GM19193 (cell line): ENCODE data around the gene CHCHD5.

Experiments
- POLR2A ChIP-seq: IDR thresholded peaks from 4 replicates; pipeline ENCODE4 v1.6.1; 2011; ENCODE audit not compliant: insufficient read depth, insufficient read length; ENCODE audit errors: extremely low read depth

The CHCHD5 gene

GRCh38 chr2:112582314-112582746 is 2.1 kb upstream of the CHCHD5 start:
- no peak for TF ChIP-seq POLR2A

GRCh38 chr2:112583497-112584133 is 794 bp upstream of the CHCHD5 start:
- TF ChIP-seq POLR2A = no peak

GRCh38 chr2:112584891-112585250 is 462 bp downstream of the CHCHD5 start:
- no peak for TF ChIP-seq POLR2A

GRCh38 chr2:112585400-112585799 is 991 bp downstream of the CHCHD5 start:
- TF ChIP-seq POLR2A = no peak

DNA sequence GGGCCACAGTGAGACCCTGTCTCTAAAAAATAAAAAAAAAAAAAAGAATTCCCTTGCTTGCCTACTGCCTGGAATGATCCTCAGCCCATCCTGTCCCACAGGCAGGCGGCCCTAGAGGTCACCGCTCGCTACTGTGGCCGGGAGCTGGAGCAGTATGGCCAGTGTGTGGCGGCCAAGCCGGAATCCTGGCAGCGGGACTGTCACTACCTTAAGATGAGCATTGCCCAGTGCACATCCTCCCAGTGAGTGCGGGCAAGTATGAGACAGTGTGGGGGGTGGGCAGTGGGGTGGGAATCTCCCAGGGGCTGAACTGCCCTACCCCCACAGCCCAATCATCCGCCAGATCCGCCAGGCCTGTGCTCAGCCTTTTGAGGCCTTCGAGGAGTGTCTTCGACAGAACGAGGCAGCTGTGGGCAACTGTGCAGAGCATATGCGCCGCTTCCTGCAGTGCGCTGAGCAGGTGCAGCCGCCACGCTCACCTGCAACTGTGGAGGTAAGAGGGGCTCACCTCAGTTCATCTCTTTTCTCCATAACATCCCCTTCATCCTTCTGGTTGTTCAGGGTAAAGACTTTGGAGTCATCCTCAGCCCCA is 1.6 kb downstream of the CHCHD5 start:
- no peak for TF ChIP-seq POLR2A

- TF ChIP-seq POLR2A = no peak
Observed at GRCh38 chr2:112588611-112589045, 4.2 kb downstream of the CHCHD5 start.

GRCh38 chr2:112591413-112591812 is 7.0 kb downstream of the CHCHD5 start:
- TF ChIP-seq POLR2A = no peak

- no peak for TF ChIP-seq POLR2A
Observed at GRCh38 chr2:112593736-112594135, 9.3 kb downstream of the CHCHD5 start.

- TF ChIP-seq POLR2A = no peak
Observed at GRCh38 chr2:112597537-112598322, 13.3 kb downstream of the CHCHD5 start.

DNA sequence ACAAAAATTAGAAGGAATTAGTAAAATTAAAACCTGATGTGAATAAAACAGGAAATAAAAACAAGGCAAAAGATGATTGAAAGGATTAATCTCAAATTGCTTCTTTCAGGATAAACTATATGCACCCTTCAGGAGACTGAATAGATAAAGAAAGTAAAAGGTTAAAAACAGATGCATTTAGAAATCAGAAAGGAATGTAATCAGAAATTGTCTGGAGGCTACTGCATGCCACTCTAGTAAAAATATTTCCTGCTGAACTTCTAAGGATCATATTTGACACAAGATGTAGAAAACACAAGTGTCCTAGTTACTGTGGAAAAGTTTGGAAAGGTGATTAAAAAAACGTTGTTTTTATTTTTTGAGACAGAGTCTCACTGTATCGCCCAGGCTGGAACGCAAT is 16.2 kb downstream of the CHCHD5 start:
- no peak for TF ChIP-seq POLR2A

DNA sequence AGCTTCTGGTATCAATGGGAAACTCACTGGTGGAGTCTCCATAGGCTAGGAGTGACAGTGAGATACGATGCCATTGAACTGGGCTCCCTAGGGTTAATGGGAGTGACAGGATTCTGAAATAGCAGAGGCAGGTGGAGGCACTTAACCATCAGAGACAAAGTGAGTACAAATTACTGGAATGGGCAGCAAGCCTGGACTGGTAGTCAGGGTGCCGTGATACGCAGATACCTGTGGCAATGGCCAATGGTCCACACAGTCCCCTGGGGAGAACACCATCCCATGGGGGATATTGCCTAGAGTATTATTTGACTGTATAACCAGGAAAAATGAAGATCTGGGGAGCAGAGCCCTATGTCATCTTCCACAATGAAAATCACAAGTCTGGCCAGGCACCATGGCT is 17.3 kb downstream of the CHCHD5 start:
- TF ChIP-seq POLR2A = no peak

- no peak for TF ChIP-seq POLR2A
Observed at GRCh38 chr2:112602917-112603316, 18.5 kb downstream of the CHCHD5 start.

DNA sequence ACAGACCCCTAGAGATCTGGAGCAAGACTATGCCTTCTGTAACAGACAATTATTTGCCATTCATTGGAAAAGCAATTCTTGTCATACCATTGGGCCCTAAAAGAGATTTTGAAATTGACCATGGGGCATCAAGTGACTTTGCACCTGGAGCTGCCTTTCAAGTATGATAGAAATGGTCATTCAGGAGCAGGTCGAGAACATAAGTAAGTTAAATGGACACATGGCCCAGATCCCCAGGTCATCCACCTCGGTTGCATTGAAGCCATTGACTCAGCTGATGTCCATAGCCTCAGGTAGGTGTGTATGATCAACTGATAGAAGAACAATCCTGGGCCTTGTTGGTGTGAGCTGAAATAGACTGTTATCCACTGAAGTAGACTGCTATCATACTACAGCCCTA is 19.3 kb downstream of the CHCHD5 start:
- no peak for TF ChIP-seq POLR2A

DNA sequence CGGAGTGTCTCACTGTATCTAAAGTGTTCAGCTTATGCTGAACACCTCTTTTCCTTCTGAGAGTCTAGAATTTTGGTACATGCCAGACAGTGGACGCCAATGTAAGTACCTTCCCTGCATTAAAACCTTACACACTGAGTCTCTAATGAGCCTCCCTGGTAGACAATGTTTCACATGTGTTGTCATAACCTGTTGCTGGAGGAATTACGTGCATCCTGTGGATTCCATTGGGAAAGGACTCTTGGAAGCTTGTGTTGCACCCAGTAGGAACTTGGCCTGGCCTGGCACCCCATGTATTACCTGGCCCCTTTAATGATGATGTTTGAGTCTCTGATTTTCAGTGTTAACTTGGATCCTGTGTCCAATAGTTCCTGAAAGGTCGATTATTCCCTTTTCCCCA is 20.5 kb downstream of the CHCHD5 start:
- TF ChIP-seq POLR2A = no peak

- TF ChIP-seq POLR2A = no peak
Observed at GRCh38 chr2:112605926-112606325, 21.5 kb downstream of the CHCHD5 start.

DNA sequence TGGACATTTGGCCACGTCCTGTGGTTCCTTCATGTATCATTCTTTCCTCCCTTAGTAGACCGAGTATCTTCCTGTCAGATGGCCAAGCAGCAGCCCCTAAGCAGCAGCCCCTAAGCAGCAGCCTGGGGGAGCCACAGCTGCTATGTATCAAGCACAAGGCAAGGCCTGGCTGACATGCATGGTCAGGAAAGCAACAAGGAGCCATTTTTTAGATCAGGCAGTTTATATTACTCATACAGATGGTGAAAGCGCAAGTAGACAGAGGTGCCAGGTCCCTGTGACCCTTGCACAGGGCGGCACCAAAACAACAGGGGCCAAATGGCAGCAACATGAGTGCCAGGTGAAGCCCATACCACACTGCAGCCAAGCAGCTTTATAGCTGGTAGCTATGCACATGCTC is 22.1 kb downstream of the CHCHD5 start:
- no peak for TF ChIP-seq POLR2A

- TF ChIP-seq POLR2A = no peak
Observed at GRCh38 chr2:112607680-112608438, 23.4 kb downstream of the CHCHD5 start.
